WERI-Rb-1 (cell line): ENCODE measurements around the gene NKAIN4.

Experiments
- DNase-seq: peaks from one replicate; pipeline ENCODE4 v3.0.0-alpha.2; 2020
- H3K27ac ChIP-seq: fragments of 250-450 bp; sonication (Bioruptor Pico); 2 replicates; pipeline ENCODE4 v1.5.1; 2020; ENCODE audit warnings: mild to moderate bottlenecking, moderate library complexity
- H3K27me3 ChIP-seq: fragments of 250-450 bp; sonication (Bioruptor Pico); 2 replicates; pipeline ENCODE4 v1.5.1; 2021; ENCODE audit warnings: mild to moderate bottlenecking, low read depth, moderate library complexity; ENCODE audit not compliant: insufficient read depth, severe bottlenecking
- H3K36me3 ChIP-seq: fragments of 250-450 bp; sonication (Bioruptor Pico); 2 replicates; pipeline ENCODE4 v1.5.1; 2020; ENCODE audit warnings: mild to moderate bottlenecking, moderate library complexity
- H3K4me3 ChIP-seq: 2 replicates; pipeline ENCODE4 v1.5.1; 2011; ENCODE audit warnings: low read depth, mild to moderate bottlenecking, control low read depth, low read length
- H3K9me3 ChIP-seq: fragments of 250-450 bp; sonication (Bioruptor Pico); 2 replicates; pipeline ENCODE4 v1.5.1; 2021; ENCODE audit warnings: mild to moderate bottlenecking, moderate library complexity; ENCODE audit not compliant: severe bottlenecking
- TF ChIP-seq, protein P1 (sequence below): IDR thresholded peaks from 2 replicates; pipeline ENCODE4 v1.5.1; 2011; ENCODE audit warnings: low read depth, mild to moderate bottlenecking, control low read depth, inconsistent platforms, low read length

The NKAIN4 gene

DNA sequence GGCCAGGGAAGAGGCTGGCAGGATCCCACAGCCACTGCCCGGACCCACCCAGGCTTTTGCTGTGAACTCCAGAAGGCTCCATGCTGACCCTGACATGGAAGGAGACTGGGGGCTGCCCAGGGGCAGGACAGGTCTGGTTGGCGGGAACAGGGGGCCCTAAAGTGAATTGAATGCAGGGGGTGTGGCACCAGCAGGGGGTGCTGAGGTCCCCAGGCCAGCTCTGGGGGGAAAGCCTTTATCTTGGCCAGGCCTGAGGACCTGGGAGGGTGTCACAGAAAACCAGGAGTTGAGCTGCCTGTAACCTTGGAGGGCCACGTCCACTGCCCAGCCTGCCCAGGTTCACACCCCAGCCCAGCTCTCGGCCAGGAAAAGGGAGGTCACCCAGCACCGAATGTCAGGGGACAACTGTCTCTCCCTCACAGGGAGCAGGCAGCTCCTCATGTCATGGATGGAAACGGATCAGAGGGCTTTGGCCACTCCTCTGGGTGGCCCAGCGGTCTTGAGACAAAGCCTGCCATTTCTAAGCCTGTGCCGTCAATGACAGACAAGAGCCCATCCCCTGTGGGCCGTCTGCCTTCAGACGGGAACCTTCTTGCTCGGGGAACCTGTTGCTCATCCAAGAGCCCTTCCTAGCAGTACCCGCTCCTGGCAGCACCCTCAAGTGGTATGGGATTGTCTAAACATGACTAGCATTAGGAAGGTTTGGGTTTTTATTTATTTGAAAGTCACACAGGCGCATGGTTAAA, 35.4 kb downstream of the NKAIN4 start:
- Histone ChIP-seq H3K4me3 (no peak overlapping the region), H3K27me3 (peaks cover 7% of the 10 kb centered on the region), H3K27ac (no peak overlapping the region), H3K36me3 (peaks cover 12% of the 10 kb centered on the region), H3K9me3 (no peaks in the 10 kb centered on the region)
- no peak for DNase-seq
- TF ChIP-seq, protein P1, sequence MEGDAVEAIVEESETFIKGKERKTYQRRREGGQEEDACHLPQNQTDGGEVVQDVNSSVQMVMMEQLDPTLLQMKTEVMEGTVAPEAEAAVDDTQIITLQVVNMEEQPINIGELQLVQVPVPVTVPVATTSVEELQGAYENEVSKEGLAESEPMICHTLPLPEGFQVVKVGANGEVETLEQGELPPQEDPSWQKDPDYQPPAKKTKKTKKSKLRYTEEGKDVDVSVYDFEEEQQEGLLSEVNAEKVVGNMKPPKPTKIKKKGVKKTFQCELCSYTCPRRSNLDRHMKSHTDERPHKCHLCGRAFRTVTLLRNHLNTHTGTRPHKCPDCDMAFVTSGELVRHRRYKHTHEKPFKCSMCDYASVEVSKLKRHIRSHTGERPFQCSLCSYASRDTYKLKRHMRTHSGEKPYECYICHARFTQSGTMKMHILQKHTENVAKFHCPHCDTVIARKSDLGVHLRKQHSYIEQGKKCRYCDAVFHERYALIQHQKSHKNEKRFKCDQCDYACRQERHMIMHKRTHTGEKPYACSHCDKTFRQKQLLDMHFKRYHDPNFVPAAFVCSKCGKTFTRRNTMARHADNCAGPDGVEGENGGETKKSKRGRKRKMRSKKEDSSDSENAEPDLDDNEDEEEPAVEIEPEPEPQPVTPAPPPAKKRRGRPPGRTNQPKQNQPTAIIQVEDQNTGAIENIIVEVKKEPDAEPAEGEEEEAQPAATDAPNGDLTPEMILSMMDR = peak; percentile 31; the same call in 1 of the 2 replicates

DNA sequence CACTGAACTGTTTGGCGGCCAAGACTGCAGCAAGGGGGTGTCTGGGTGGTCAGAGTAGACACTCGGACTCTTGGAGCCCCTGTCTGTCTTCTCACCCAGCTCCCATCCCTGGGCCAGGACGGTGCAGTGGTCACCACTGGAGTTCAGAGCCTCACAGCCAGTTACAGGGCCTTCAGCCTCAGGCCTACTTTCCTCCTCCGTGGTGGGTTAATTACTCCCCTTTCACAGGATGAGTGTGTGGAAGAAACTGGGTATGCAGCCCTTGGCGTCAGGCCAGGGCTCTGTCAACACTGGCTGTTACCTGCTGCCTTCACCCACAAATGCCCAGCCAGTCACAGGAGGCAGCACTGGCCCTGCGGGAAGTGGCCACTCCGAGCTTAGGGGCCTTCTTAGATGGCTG, 36.6 kb downstream of the NKAIN4 start:
- no peak for DNase-seq
- peaks cover 24% of the 10 kb centered on the region for H3K36me3 ChIP-seq
- no peaks in the 10 kb centered on the region for H3K9me3 ChIP-seq
- no peak overlapping the region for H3K4me3 ChIP-seq
- TF ChIP-seq, protein P1 = no peak
- no peak overlapping the region for H3K27ac ChIP-seq
- H3K27me3 ChIP-seq = peaks cover 7% of the 10 kb centered on the region

DNA sequence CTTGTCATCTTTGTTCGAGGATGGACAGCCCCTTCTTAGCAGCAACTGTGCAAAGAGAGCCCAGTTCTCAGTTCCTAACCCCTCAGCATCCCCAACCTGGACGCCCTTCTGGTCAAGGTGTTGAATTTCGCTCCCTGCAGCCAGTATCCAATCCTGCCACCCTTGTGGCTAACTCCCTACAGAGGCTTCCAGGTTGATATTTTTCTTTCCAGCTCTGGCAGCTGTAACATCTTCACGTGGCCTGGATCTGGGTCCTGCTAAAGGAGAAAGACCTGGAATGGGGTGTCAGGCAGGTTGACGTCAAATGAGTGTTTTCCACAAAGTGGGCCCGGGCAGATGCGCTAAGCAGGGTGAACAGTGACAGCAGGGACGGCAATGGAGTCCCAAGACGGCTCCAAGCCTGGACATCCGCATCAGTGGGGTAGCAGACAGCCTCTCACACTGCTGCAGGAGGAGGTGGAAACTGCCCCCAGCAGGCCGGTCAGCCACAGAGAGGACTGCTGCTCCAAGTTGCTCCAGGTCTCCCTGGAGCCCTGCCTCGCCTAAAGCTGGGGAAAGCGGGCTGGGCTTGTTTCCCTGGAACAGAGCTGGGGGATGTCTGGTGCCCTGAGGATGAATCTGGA, 37.3 kb downstream of the NKAIN4 start:
- Histone ChIP-seq H3K9me3 (no peaks in the 10 kb centered on the region), H3K27me3 (peaks cover under 1% of the 10 kb centered on the region), H3K4me3 (peak overlapping the region; percentile 65), H3K27ac (peak overlapping the region; percentile 93), H3K36me3 (peaks cover 31% of the 10 kb centered on the region)
- DNase-seq = no peak
- TF ChIP-seq, protein P1 = no peak

DNA sequence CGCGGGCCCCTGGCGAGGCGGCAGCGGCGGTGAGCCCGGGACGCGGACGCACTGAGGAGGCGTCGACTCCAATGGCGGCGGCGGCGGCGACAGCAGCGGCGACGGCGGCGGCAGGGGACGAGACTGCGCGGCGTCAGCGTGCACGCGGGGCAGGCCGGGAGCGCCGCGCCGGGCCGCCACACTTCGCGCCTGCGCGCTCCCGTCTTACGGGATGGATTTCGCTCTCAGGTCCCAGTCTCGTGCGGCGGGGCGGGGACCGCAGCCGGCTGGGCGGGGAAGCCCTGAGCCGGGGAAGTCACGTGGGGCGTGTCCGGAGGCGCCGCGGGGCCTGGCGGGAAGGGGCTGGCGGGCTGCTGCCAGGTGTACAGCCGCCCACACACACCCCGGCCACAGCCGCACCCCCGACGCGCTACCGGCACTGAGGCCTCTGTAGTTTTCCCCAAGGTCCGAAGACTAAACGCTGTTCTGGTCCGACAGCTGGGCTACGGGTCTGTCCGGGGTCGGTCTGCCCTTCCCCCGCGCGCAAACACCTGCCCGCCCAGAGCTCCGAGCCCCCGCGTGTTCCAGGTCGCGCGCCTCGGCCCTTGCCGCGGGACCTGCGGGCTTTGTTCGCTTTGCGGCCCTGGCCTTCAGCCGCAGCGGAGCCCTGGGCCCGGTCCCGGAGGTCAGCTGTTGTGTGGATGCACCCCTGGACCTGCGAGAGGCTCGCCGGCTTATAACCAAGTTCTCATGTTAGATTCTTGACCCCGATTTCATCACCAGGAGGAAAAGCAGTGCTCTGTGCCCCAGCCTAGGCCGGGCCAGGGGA, 38.0 kb downstream of the NKAIN4 start, which contains the start of gene YTHDF1:
Gene YTHDF1 (minus strand): TSS at position 91 of the 808 bp plus-strand sequence. CDS start 239 bp downstream, outside the sequence.
- DNase-seq = peak; percentile 96

More for the DNA sequence above, 38.0 kb downstream of the NKAIN4 start, which contains the start of gene YTHDF1:
- H3K4me3 ChIP-seq = peak within 1 kb of the TSS; percentile 70
- H3K36me3 ChIP-seq = peaks cover 38% of the 10 kb centered on the region
- H3K27ac ChIP-seq = peak within 1 kb of the TSS; percentile 94
- no peaks in the 10 kb centered on the region for H3K9me3 ChIP-seq
- TF ChIP-seq, protein P1 = no peak
- no peaks in the 10 kb centered on the region for H3K27me3 ChIP-seq
